ENCODE measurements around the gene PRR11.
A peak's percentile ranks its signal among the peaks of the same experiment; 100 is the strongest.
"Not testable (repeated sequence)": the region's sequence is repeated elsewhere in the genome, so short reads cannot be mapped to it uniquely, and the experiment has no call there.

The PRR11 gene

GRCh38 chr17:59155439-59156177 is at the start of gene PRR11:
Gene PRR11, plus strand, starts transcription at chr17:59155746. Its CDS starts 14,007 bp downstream, at chr17:59169753.
- DNase-seq, result peak; percentile 100

DNA sequence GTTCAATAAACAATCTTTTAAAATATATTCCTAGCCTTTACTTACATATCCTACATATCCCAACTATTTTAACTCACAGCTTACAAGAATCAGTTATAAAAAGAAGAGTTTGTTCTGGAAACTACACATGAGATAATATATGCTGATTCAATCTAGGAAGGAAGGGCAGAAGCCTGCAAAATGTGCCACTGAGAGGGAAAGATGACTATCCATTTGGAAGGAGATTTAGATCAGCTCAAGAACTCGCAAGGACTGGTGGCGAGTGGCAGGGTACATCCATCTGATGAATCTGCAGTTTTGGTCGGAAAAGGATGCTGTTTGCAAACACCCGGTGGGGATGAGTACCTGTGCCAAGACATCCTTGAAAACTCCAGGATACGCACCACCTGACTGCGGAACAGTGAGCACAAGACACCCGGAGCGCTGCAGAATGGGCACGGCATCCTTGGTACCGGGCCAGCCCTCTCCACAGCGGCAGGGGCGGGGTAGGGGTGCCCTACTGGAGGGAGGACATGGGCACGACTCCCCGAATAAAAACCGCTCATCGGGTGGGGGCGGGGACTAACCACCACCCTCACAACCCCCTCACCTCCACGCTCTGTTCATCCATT is 49.6 kb upstream of the PRR11 start:
- no peak for DNase-seq

DNA sequence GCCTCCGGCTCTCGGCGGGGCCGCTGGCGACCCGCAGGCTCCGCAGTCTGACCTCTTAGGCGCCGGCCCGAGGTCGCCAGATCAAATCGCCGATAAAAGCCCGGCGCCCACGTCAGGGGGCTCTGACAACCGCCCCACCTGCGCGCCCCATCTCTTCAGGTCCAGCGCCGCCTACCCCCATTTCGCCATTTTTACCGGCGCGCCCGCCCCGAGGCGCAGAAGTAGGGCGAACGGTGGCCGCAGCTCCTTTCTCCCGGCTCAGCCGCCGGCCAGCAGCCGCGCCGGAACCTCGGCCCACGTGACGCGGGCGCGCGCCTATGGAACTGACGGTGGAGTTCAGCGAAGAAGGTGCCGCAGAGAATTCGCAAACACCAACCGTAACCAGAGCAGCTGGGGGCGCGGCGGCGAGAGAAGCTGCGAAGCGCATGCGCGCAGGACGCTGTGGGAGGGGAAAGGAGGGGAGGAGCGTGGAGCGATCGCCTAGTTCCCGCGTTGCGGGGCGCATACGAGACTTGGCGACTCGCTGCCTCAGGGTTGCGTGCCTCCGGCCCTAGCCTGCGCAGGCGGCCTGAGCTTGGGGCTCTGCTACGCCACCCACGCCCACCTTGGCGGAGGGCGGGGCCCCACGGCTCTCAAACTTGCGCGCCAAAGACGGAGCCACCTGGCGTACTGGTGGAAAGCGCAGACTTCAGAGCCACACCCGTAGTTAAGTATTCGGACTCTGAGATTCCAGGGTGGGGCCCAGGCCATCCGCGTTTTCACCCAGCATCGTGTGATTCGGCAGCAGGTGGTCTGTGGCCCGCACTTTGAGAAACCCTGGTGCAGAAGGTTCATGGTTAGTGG is 48.9 kb upstream of the PRR11 start, which contains the start of gene TRIM37:
TRIM37 (minus strand) TSS at position 418 of the 843 bp plus-strand sequence. CDS start 419 bp downstream, outside the sequence.
- peak; percentile 98 for DNase-seq

DNA sequence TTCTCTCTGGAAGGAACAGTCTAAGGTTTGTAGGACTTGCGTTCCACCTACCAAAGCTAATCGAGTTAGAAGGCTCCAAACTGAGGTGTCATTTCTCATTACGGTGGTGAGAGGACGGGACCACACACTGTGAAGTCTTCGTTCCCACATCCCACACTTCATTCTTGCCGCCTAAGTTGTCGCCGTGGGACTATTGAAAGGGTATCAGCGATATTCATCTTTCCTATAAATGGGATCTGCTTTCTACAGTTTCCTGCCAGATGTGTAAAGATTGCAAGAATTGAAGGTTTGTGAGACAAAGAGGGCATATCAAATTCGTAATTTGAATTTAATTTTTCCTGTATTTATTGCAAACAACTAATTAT is 48.3 kb upstream of the PRR11 start:
- DNase-seq, result no peak

- DNase-seq, result no peak
Observed at GRCh38 chr17:59108400-59109102, 47.0 kb upstream of the PRR11 start.

DNA sequence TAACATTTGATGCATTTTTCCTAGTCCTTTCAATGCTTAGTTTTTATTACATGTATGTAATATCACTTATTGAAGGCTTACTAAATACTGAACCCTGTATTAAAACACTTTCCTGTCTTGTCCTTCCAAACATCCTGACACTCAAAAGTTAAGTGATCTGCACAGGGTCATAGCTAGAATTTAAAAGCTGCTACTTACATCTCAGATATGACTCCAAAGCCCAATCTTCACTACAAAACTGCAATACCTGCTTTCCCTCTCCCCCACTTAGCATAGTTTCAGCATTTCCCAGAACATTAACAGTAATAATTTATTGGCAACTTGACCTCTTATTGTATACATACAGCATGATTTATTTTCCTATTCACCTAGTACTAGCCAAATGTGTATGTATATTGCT is 44.6 kb upstream of the PRR11 start:
- no peak for DNase-seq

GRCh38 chr17:59111539-59111938 is 44.0 kb upstream of the PRR11 start:
- no peak for DNase-seq

- DNase-seq, result no peak
Observed at GRCh38 chr17:59115474-59115873, 40.1 kb upstream of the PRR11 start.

GRCh38 chr17:59121901-59122480 is 33.6 kb upstream of the PRR11 start:
- no peak for DNase-seq

- DNase-seq, result no peak
Observed at GRCh38 chr17:59124665-59125064, 30.9 kb upstream of the PRR11 start.

DNA sequence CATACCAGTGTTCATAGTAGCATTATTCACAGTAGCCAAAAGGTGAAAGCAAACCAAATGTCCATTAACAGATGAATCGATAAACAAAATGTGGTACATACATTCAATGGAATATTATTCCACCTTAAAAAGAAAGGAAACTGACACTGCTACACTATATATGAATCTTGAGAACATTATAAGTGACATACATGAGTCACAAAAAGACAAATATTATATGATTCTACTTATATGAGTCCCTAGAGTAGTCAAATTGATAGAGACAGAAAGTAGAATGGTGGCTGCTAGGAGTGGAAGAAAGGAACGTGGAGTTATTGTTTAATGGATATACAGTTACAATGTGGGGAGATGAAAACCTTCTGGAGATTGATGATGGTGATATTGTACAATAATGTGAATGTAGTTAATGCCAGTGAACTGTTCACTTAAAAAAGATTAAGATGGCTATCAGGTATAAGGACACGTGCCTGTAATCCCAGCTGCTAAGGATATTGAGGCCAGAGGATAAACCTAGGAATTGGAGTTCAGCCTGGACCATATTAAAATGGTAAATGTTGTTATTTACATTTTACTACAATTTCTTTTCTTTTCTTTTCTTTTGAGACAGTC is 28.6 kb upstream of the PRR11 start:
- DNase-seq, result no peak

DNA sequence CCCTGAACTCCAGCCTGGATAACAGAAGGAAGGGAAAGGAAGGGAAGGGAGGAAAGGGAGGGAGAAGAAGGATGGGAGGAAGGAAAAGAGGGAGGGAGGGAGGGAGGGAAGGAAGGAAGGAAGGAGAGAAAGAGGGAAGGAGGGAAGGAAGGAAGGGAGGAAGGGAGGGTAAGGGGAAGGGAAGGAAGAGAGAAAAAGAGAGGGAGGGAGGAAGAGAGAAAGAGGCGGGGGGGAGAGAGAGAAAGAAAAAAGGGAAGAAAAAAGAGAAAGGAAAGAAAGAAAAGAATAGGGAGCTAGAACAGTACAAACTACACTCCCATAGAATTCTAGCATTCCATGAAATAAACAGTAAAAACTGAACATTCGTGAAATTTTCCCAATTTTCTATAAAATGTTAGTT is 25.7 kb upstream of the PRR11 start:
- no peak for DNase-seq

DNA sequence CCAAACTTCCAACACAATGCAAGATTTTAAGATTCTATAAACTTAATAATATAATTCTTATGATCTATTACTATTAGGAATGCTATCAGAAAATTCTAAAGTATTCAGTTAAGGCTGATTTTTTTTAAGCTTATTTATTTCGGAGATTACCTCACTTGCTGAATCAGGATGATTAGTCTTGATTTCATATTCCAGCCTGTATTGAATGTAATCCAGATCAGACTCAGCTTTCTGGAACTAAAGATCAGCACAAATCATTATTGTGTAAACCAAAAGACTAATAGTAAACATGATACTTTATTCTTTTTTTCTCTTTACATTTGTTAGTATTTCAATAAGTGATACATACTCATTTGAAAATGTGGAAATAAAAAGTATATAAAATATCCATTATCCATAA is 24.4 kb upstream of the PRR11 start:
- no peak for DNase-seq

GRCh38 chr17:59138339-59138738 is 17.2 kb upstream of the PRR11 start:
- not testable (repeated sequence) for DNase-seq

DNA sequence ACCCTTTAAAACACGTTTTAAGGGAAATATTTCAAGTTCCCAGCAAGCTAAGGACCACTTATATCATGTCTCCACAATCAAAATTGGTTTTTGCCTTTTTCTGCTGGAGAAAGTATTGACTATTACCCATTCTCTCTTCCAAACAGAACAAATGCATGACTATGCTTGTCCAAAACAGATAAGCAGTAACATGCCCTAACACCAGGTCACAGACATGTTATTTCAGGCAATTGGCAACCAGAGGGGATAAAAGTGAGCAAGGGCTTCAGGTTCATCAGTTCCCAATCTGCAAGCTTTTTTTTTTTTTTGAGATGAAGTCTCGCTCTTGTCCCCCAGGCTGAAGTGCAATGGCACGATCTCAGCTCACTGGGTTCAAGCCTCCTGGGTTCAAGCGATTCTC is 15.6 kb upstream of the PRR11 start:
- DNase-seq, result no peak

- no peak for DNase-seq
Observed at GRCh38 chr17:59141860-59142259, 13.7 kb upstream of the PRR11 start.

GRCh38 chr17:59145571-59146096 is 9.9 kb upstream of the PRR11 start:
- DNase-seq, result no peak

DNA sequence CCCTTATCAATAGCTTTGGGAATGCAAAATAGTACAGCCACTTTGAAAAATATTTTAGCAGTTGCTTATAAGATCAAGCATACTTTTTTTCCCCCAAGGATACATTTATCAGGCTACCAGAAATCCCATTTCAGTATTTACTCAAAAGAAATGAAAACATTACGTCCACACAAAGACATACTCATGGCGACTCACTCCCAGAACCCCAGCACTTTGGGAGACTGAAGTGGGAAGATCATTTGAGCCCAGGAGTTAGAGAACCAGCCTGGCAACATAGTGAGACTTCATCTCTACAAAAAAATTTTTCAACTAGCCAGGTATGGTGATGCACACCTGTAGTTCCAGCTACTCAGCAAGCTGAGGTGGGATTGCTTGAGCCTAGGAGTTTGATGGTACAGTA is 6.5 kb upstream of the PRR11 start:
- DNase-seq, result no peak

GRCh38 chr17:59149841-59150511 is 5.6 kb upstream of the PRR11 start:
- DNase-seq, result no peak

GRCh38 chr17:59151006-59151405 is 4.5 kb upstream of the PRR11 start:
- no peak for DNase-seq

DNA sequence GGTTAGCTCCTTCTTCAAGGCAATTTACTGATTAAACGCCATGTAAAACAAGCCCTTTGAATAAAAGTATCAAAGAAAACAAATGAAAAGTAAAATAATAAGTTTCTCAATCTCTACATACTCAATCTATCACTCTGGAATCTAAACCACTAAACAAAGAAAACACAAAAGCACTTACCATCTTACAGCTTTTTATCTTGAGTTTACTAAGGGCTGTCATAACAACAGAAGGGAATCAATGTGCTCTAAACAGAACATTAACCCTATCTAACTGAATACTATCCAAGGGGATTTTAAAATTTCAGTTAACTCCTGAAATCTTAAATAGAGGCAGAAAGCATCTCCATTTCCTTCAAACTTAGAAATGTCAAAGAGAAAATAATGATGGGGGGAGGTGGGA is 4.0 kb upstream of the PRR11 start:
- DNase-seq, result no peak

All from NCI-H2081 treated with DMSO at 0.1 percent for 48 hours (cell line).